Stimulated activated CD4-positive, alpha-beta T cell treated with anti-CD3 and anti-CD28 coated beads, Interleukin-4, amount 100 ng/mL, for 24 hours (primary cell): ENCODE data around the gene TAF13.
A peak's percentile ranks its signal among the peaks of the same experiment; 100 is the strongest.

ENCODE experiments used
- DNase-seq: peaks from one replicate; pipeline ENCODE4 v3.0.0-alpha.2; 2020

The TAF13 gene

GRCh38 chr1:109075531-109076490, at the start of gene TAF13:
TAF13 (minus strand) TSS chr1:109076003; CDS start chr1:109075947, 56 bp downstream.
- DNase-seq, result peak; percentile 88

DNA sequence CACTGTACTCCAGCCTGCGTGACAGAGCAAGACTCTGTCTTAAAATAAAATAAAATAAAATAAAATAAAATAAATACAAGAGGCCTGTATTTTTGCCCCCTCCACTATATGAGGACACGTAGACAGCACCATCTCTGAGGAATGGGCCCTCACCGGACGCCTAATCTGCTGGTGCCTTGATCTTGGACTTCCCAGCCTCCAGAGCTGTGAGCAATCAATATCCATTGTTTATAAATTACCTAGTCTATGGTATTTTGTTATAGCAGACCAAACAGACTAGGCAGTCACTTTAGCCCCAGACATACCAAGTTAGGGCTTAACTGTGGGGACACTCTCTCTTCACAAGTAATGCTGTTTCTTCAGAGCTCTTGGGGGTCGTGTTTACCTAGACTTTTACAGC, 44.6 kb upstream of the TAF13 start:
- DNase-seq, result no peak

DNA sequence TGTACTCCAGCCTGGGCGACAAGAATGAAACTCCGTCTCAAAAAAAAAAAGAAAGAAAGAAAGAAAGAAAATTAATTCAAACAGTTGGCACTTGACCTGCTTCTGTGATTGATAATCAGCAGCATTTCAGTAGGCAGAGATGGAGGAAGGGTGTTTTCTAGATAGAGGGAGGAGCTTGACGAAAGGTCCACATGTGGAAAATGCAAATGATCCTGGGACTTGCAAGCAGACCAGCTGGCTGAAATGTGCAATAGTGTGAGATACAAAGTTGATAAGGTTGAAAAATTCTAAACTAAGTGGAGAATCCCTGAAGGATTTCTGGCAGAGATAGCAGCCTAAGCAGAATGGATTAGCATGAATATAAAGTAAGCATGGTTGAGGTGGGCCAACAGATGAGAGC, 42.3 kb upstream of the TAF13 start:
- DNase-seq, result no peak

- DNase-seq, result no peak
Observed at GRCh38 chr1:109116286-109116685, 40.5 kb upstream of the TAF13 start.

DNA sequence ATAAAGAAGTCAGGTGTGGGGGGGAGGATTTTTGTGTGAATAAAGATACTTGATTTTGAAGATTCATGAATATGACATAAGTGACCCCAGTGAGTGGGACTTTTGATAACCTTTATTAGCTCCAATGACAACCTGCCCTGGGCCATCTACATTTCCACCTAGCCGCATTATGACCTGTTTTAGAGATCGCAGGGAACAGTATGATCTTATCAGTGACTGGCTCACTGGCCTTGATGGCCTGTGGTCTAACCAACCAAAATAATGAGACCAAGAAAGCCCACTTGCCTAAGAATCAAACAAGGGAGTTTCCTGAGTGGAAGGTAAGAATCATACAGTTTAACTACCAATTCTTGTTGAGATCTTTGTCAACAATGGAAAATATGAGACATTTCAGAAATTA, 39.9 kb upstream of the TAF13 start:
- DNase-seq, result peak; percentile 35

DNA sequence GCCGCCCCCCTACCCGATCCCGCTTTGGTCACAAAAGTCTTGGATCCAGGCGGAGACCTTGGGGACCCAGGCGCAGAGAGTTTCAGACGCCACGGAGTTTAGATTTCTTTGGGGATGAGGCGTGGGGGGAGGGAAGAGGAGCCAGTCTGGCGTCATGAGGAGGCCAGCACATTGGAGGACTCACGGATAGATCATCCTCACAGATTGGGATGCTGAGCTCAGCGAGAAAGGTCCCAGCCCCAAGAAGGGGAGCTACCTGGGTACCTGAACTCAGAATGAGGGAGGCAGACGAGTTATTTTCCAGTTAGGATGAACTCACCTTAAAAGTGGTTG, 38.5 kb upstream of the TAF13 start:
- DNase-seq, result no peak

DNA sequence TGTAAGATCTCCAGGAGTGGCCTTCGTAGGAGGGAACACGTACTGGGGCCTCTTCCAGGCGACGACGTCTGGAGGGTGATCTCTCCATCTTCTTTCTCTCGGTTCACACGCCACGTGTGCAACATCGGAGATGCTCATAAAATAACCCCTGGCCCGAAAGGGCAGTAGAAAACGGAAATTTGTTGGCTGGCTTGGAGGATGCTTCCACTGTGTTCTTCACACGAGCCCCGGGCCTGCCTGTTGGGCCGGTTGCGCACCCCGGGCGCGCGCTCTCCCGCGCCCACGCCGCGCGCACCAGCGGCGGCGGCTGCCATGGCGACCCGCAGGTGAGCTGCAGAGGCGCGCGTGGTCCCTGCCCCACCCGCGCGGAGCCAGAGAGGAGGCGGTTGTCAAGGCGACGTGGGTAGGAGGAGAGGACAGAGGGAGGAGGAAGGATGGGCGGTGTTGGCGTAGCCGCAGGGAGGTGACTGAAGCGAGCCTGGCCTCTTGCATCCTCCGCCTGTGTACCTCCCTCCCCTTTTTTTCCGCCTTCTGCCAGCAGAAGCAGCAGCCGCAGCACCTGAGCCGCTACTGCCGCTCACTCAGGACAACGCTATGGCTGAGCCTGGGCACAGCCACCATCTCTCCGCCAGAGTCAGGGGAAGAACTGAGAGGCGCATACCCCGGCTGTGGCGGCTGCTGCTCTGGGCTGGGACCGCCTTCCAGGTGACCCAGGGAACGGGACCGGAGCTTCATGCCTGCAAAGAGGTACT, 38.0 kb upstream of the TAF13 start, which contains the start of gene ELAPOR1:
Gene ELAPOR1, plus strand, starts transcription at position 526 of the 752 bp plus-strand sequence. Its CDS starts 69 bp downstream, at position 595.
- peak; percentile 83 for DNase-seq

DNA sequence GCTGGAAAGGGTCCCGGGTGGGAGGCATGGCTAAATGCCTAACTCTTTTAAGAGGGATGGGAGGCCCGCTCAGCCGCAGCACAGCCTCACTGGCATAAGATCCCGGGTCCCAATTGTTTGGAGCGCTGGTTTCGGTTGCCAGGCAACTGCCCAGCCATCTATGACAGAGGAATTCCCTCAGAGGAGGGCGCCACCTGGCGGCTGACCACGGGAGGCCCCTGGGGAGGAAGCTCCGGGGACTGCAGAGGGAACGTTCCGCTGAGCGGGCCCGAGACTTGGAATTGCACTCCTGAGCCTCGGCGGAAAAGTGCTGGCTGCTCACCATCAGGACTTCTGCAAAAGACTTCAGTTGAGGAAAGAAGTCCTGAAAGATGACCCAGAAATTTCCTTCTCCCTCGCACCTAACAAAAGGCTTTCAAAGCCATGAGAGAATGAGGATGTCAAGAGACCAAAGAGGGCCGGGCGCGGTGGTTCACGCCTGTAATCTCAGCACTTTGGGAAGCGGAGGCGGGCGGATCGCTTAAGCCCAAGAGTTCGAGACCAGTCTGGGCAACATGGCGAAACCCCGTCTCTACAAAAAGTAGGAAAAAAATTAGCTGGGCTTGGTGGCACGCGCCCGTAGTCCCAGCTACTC, 37.0 kb upstream of the TAF13 start:
- peak; percentile 90 for DNase-seq

GRCh38 chr1:109112056-109112651, 36.4 kb upstream of the TAF13 start:
- DNase-seq, result no peak

DNA sequence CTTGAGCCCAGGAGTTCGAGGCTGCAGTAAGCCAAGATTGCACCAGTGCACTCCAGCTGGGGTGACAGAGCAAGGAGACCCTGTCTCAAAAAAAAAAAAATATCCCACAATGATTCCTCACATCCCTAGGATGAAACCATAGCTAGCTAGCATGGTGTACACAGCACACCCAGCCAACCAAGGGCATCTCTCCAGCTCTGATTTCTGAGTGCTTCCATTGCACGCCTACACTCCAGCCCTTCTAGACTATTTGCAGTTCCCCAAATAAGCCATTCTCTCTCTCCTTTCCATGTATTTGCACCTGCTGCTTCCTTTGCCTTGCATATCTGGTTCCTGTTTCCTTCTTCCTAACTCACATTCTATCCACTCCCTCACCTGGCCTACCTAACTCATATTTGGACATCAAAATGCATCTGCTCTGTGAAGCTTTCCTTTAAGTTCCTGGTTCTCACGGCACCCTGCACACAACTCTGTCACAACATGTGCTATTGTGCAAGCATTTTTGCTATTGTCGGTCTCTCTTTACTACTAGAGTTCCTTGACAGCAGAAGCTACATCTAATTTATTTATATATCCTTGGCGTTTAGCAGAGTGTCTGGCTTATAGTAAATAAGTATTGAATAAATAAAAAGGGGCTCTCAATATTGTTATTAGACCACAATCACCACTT, 35.7 kb upstream of the TAF13 start:
- DNase-seq, result no peak

GRCh38 chr1:109109906-109110305, 34.1 kb upstream of the TAF13 start:
- DNase-seq, result no peak

DNA sequence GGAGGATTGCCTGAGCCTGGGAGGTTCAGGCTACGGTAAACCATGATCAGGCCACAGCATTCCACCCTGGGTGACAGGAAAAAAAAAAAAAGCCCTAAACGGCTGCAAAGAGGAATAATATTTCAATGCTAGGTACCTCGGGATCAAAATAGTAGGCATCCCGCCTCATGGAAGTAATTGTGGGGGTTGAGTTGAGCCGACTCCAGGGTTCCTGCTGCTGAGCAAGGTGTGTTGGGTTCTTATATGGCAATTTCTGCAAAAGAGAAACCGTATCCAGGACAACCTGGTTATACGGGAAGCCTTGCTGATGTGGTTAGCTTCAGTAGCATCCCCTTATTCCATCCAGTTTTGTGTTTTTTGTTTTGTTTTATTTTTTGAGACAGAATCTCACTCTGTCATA, 32.0 kb upstream of the TAF13 start:
- no peak for DNase-seq

DNA sequence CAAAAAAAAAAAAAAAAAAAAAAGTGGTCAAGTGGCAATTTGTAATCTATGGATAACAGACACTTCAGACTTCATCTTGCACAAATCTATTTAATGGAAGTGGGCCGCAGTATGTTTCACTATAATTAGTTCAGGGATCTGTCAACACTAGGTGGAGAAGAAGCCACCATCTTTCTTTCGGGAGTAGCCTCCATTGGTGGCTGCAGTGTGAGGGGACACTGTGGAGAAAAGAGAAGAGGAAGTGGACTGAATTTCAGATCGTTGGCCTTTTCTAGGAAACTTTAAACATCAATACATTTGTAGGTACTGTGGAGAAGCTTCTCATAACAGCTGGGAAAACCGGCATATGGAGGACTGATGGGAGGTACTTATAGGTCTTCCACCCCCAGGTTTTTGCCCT, 30.1 kb upstream of the TAF13 start:
- DNase-seq, result no peak

DNA sequence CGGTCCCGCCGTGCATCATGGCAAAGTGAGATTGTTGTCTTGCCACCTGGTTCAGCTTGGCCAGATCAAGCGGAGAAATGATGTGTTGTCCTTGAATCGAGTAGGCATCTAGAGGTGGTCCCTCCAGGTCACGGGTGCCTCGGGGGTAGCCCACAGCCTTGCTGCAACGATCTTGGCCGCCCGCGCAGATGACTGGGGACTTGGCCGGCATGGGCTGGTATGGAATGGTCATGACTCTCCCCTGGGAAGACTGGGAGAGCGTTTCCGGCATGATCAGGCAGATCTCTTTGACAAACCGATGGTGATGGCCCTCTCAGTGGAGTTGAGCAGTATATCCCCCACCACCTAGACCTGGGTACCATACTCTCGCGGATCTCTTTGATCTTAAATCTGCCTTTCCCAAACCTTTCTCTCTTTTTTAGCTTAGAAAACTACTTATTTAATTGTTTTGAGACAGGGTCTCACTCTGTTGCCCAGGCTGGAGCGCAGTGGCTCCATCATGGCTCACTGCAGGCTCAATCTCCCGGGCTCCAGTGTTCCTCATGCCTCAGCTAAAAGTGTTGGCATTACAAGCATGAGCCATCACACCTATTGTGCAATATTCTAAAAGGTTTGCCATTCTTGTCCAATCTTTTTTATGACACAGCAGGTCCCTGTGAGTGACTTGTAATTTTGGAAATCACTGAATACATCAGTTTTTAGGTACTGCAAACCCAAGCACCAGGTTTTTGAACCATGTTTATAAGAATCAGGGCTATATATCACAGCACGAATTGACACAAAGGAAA, 28.8 kb upstream of the TAF13 start:
- no peak for DNase-seq

GRCh38 chr1:109099938-109100773, 24.4 kb upstream of the TAF13 start:
- DNase-seq, result peak; percentile 99

- no peak for DNase-seq
Observed at GRCh38 chr1:109096120-109096519, 20.3 kb upstream of the TAF13 start.

GRCh38 chr1:109095631-109096030, 19.8 kb upstream of the TAF13 start:
- DNase-seq, result no peak

DNA sequence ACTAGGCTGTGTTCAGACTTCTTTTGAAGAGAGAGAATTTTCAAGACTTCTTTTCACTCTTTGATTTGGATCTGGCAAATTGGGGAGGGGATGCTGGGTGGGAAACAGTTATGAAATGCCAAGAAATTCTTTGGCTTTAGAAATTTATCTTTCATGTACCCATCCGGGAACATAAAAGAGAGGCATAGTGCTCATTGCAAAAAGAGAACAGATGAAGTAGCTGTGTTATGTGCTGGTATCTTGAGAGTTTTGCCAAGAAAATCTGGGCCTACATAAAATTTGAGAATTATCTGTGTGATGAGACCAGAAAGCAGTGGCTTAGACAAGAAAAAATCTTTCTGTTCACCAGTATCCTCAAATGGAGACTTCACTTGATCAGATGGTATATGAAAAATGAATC, 19.1 kb upstream of the TAF13 start:
- DNase-seq, result no peak

GRCh38 chr1:109094377-109094803, 18.6 kb upstream of the TAF13 start:
- no peak for DNase-seq

GRCh38 chr1:109091839-109092193, 16.0 kb upstream of the TAF13 start:
- no peak for DNase-seq
